Motor neuron (in vitro differentiated cells): ENCODE data around the gene MYRF. TPM values are rescaled to one million over a fixed set of nuclear protein-coding genes. Genes with fewer than 3 reads are reported as not detected.

Source experiments
- ATAC-seq, 8 experiments: fragments of 200-7000 bp; cut with Tn5 transposase; replicated peaks in 6 of 8; 2 replicates each; pipeline ENCODE4 v1.8.0; 2021; ENCODE audit warnings: mild to moderate bottlenecking in 8 of 8, moderate library complexity in 8 of 8
- H3K27ac ChIP-seq, 2 donors: fragments of 250-450 bp; sonication (Bioruptor Pico); 2 replicates each; pipeline ENCODE4 v1.9.0; 2021; ENCODE audit warnings: antibody characterized with exemption in 2 of 2, mild to moderate bottlenecking in 2 of 2, moderate library complexity in 1 of 2
- H3K4me1 ChIP-seq, 2 donors: fragments of 250-450 bp; sonication (Bioruptor Pico); replicated peaks in 1 of 2; 2 replicates each; pipeline ENCODE4 v1.6.1; 2021; ENCODE audit warnings: antibody characterized with exemption in 2 of 2, mild to moderate bottlenecking in 2 of 2, moderate library complexity in 1 of 2
- H3K4me3 ChIP-seq, 5 donors: fragments of 250-450 bp; sonication (Bioruptor Pico); 2 replicates each; pipeline ENCODE4 v1.9.0; 2021; ENCODE audit warnings: antibody characterized with exemption in 5 of 5, mild to moderate bottlenecking in 5 of 5, moderate library complexity in 4 of 5
- WGBS, 10 experiments: fragments of 450-650 bp; shearing (Covaris generic); methylation state at CpG; one replicate each; pipeline ENCODE4 v1.0.0; 2022; 5-methylcytosine and 5-hydroxymethylcytosine counted together
- in situ Hi-C, 9 experiments: fragments of 400-800 bp; cut with MboI; loops; one replicate each; pipeline ENCODE4 v1.15.0; 2021; ENCODE audit warnings: low sequenced_read_pairs in 9 of 9, low pct_unique_long_range_greater_than_20kb in 2 of 9; ENCODE audit not compliant: unreplicated experiment in 9 of 9
- total RNA-seq, 8 experiments: library from RNA; unstranded; fragments of 300-600 nt; gene quantifications; 2 replicates each; pipeline versions ENCODE4 v1.2.3 to v1.2.4, GENCODE V29; 2022

The MYRF gene
- total RNA-seq, 8 experiments from 2014 or later = 0.92 to 4.0 (median 2.3) TPM

DNA sequence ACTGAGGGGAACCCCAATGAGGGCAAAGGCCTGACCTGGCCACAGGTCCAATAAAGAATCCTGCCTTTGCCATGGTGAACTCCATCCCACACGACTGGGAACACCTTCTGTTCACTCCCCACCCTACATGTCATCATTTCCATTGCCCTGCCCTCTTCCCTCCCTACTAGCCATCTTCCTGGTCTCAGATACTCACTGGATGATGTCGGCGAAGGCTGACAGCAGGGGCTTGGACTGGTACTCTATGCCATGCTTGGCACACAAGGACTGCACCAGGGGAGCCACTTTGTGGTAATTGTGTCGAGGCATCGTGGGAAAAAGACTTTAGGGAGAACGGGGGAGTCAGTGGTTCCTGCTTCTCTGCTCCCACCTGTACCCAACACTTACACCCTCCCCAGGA, 50.2 kb downstream of the MYRF start:
- H3K4me3 ChIP-seq = no peak overlapping the region
- no peak overlapping the region for H3K27ac ChIP-seq
- H3K4me1 ChIP-seq = no peaks in the 10 kb centered on the region
- ATAC-seq = peak in 1 of 8 experiments; percentile 16
- in situ Hi-C loops = no loop called here
- WGBS, 10 experiments = 60 to 100% (median 100%) methylated on average over 1 to 2 of the region's 6 CpGs; no CpG with 5 or more reads in 4 of the 10 experiments

DNA sequence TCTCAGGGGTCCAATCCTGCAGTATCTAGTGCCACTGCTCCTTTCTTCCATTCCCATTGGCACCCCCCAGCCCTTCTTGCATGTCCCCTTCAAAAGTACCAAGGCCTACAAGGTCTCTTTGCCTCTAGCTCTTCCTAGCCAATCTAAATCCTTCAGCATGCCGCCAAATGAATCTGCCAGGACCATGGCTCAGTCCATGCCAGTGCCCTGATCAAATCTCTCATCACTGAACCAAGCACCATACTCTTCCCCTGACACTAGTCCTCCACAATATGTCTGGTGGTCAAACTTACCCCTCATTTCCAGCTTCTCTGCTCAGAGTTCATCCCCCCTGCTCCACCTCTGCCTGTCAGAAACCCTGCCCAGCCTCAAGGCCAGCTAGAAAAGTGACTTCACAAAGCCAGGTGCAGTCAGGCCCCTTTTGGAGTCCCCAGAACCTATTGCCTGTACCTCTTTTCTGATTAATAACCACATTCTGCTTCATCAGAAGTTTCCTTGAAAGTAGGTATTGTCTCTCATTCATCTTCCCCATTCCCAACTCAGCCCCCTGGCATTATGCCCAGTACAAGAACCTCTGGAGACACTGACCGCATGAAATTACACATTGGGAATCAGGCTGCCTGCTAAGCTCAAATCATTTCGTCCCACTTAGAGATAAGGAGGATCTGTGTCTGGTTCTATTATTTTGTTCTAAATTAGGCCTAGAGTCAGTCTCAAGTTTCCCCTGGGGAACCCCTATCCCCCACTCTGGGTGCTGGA, 51.6 kb downstream of the MYRF start:
- no peaks in the 10 kb centered on the region for H3K4me1 ChIP-seq
- no peak overlapping the region for H3K27ac ChIP-seq
- no peak for ATAC-seq
- WGBS, 10 experiments = 71 to 100% (median 96%) methylated on average over 1 to 3 of the region's 3 CpGs; no CpG with 5 or more reads in 2 of the 10 experiments
- in situ Hi-C loops = no loop called here
- H3K4me3 ChIP-seq = no peak overlapping the region

DNA sequence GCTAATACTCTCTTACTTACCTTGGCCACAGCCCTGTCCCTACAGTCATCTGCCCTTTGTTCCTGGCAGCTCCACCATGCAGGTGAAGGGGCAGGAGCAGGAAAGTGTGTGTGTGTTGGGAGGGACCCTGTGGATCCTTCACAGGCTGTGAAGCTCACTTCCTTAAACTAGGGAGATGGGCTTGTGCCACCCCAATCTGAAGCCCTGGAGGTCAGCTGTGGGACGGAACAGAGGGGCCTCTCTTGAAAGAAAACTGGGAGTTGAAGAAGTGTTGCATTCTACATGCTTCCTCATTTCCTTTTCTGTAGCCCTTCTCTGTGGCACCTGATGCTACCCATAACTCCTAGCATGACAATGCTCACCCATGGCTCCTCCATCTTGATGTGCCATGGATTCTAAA, 52.7 kb downstream of the MYRF start:
- WGBS, 10 experiments = 80 to 100% (median 92%) methylated on average over 1 of the region's 1 CpG; no CpG with 5 or more reads in 7 of the 10 experiments
- Histone ChIP-seq H3K4me1 (no peaks in the 10 kb centered on the region), H3K4me3 (no peak overlapping the region), H3K27ac (no peak overlapping the region)
- ATAC-seq = no peak
- in situ Hi-C loops = no loop called here

DNA sequence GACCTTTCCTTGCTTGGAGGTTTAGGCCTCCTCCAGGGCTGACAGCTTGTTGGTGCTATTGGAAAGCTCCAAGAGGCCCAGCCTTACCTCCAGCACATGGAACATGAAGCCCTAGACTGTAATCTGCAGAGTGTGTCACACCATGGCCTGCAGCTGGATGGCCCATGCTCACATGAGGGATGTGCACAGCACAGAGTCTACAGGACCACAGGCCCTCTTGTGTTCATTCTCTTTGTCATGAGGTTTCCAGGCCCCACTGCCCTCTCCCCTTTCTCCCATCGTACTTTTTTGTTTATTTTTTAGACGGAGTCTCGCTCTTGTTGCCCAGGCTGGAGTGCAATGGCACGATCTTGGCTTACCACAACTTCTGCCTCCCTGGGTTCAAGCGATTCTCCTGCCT, 54.3 kb downstream of the MYRF start:
- 94 to 100% methylated on average over 3 of the region's 5 CpGs; no CpG with 5 or more reads in 8 of the 10 experiments for WGBS, 10 experiments
- H3K27ac ChIP-seq = no peak overlapping the region
- no peak for ATAC-seq
- no peak overlapping the region for H3K4me3 ChIP-seq
- in situ Hi-C loops = no loop called here
- H3K4me1 ChIP-seq = no peaks in the 10 kb centered on the region

DNA sequence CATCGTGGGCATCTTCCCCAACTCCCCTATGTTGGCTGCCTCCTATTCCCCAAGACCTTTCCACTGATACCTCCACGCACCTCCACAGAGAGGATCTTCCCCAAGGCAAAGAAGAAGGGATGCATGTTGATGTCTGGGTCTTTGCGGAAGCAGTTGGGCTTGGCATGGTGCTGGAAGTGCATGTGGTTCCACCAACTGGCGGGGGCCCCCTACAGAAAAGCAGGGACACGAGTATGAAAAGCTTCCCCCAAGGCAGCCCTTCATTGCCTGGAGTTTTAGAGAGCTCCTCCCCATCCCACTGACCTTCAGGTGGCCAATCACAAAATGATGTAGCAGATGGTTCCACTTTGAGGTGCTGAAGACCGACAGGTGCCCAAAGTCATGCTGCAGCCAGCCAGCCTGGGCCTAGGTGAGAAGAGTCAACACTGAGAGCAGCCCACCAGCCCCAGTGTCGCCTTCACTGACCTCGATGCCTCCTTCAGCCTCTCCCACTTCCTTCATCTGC, 58.3 kb downstream of the MYRF start:
- Histone ChIP-seq H3K4me1 (peaks cover 3 to 8% of the 10 kb centered on the region in 2 donors), H3K27ac (no peak overlapping the region), H3K4me3 (no peak overlapping the region)
- in situ Hi-C loops = no loop called here
- ATAC-seq = no peak
- WGBS, 10 experiments = 60 to 100% (median 91%) methylated on average over 1 to 6 of the region's 8 CpGs; no CpG with 5 or more reads in 5 of the 10 experiments

- in situ Hi-C loops = no loop called here
- ATAC-seq = no peak
Observed at GRCh38 chr11:61811831-61812230, 59.4 kb downstream of the MYRF start.

DNA sequence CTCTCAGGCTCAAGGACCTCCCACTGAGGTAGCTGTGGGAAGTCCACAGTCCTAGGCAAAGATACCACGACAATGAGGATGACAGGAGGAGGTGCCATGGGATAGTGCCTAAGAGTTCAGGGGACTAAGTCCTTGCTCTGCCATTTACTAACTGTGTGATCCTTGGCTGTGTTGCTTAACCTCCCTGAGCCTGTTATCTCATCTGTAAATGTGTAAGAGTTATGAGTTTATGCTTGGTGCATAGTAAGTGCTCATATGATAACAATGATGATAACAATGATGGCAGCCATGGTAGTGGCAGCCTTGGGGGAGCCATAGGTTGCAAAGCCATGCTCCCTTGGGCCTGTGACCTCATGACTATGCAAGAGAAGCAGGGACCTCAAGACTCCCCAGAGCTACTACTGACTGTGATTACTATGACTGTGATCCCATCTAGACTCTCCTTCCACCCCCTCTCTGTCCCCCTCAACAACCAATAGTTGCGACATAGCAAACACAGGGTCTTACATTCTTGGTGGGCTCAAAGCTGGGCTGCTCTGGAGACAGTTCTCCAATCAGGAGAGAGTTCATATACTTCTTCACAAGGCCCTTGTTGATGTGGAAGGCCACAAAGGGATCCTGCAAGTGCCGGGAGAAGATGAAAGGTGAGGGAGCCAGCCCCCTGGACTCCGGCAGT, 60.4 kb downstream of the MYRF start:
- Histone ChIP-seq H3K4me3 (no peak overlapping the region), H3K27ac (no peak overlapping the region), H3K4me1 (peaks cover 9 to 13% of the 10 kb centered on the region in 2 donors)
- ATAC-seq = no peak
- 80 to 100% (median 94%) methylated on average over 1 to 3 of the region's 4 CpGs; no CpG with 5 or more reads in 5 of the 10 experiments for WGBS, 10 experiments
- in situ Hi-C loops = no loop called here

More at GRCh38 chr11:61811831-61812230, 59.4 kb downstream of the MYRF start:
- H3K27ac ChIP-seq = no peak overlapping the region
- peaks cover 3 to 8% of the 10 kb centered on the region in 2 donors for H3K4me1 ChIP-seq
- H3K4me3 ChIP-seq = no peak overlapping the region
- 75 to 100% (median 100%) methylated on average over 1 to 4 of the region's 5 CpGs for WGBS, 10 experiments

GRCh38 chr11:61814247-61814957, 62.0 kb downstream of the MYRF start:
- peak in 6 of 8 experiments; percentile 2 to 34 (median 10) for ATAC-seq
- peaks cover 11 to 14% of the 10 kb centered on the region in 2 donors for H3K4me1 ChIP-seq
- H3K27ac ChIP-seq = peak overlapping the region; percentile 91 to 94
- H3K4me3 ChIP-seq = peak overlapping the region; percentile 47 to 76 (median 69)
- WGBS, 10 experiments = 57 to 100% (median 74%) methylated on average over 1 to 14 of the region's 16 CpGs
- in situ Hi-C loops = no loop called here

- Histone ChIP-seq H3K4me1 (peaks cover 11 to 14% of the 10 kb centered on the region in 2 donors), H3K27ac (peak overlapping the region; percentile 92 to 94), H3K4me3 (peak overlapping the region; percentile 47 to 76 (median 69))
- peak; percentile 60 to 77 (median 74) for ATAC-seq
- 0 to 28% (median 4%) methylated on average over 1 to 12 of the region's 66 CpGs; no CpG with 5 or more reads in 2 of the 10 experiments for WGBS, 10 experiments
- in situ Hi-C loops = no loop called here
Observed at GRCh38 chr11:61814958-61815789, 62.7 kb downstream of the MYRF start.

DNA sequence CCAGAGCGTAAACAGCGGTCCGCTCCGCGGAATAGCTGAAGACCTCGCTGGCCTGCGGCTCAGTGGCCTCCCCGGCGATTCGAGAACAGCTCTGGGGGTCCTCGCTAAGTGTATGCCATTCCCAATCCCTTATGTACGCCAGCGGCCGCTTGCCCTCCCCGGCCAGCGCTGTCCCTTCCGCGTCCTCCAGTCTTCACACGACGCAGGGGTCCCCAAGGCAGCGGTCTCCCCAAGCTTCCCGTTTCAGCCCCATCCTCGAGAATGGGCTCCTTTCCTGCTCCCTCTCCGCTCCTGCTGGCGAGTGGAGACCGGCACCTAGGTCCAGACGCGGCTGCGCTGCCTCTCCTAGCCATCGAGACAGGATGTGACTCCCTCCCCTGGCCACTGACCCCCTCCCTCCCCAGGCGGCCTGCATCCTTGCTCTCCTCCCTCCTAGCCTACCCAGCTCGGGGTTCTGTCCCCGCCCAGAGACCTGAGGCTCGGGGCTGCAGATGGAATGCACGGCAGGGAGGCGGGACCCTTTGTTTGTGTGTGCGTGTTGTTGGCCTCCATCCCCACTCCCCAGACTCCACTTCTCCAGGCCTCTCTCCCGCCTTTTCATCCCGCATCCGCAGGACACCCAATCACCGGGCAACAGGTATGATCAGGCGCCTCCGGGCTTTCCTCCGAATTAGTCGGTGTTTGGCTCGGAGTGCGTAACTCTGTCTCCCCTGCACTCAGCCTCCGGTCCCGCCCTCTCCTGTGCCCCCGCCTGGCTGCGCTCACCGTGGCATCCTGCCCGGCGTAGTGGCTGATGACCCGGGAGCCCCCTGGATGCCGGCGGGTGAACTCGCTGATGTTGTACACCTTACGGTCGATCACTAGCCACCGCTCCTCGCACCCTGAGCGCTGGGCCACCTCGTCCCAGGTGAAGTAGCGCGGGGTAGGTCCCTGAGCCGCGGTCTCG, 63.6 kb downstream of the MYRF start:
- WGBS, 10 experiments = 0 to 1% (median 0%) methylated on average over 1 to 12 of the region's 69 CpGs; no CpG with 5 or more reads in 4 of the 10 experiments
- peak overlapping the region; percentile 92 to 94 for H3K27ac ChIP-seq
- H3K4me3 ChIP-seq = peak overlapping the region; percentile 47 to 76 (median 69)
- in situ Hi-C loops = no loop called here
- peaks cover 11 to 14% of the 10 kb centered on the region in 2 donors for H3K4me1 ChIP-seq
- ATAC-seq = peak; percentile 12 to 30 (median 14)

DNA sequence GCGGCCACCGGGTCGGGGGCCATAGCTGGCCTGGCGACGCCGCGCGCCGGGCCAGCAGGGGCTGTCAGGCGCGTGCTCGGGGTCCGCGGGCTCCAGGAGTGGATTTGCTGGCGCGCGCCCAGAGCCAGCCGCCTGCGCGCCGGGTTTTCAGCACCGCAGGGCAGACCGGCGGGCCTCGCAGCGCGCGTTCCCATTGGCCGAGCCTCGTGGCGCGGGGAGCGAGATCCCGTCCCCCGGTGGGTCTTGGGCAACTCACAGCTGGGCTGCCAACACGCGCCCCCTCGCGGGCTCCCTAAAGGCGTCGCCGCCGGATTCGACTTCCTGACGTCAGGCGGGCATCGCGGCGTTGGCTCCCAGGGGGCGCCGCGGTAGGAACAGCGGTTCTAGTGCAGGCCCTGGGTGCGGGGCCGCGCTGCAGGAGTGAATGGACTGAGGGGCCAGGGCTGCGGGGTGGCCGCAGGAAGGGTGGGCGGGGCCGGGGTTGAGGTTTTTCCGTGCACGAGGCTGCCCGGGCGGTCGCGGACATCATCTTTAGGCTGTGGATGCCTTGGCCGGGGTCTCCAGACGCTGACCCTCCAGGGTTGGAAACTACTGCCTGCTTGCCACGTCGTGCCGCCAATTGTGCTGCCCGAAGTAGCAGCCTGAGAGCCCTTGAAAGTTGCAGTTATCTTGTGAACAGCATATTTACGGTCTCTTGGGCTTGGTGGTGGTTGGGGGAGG, 64.5 kb downstream of the MYRF start, which contains the start of gene FADS1:
FADS1 (minus strand) TSS at position 268 of the 720 bp plus-strand sequence; CDS start at position 194, 74 bp downstream.
- WGBS, 10 experiments = 0 to 18% (median 0%) methylated on average over 1 to 13 of the region's 73 CpGs; no CpG with 5 or more reads in 4 of the 10 experiments
- in situ Hi-C loops = no loop called here

More for the DNA sequence above, 64.5 kb downstream of the MYRF start, which contains the start of gene FADS1:
- H3K4me1 ChIP-seq = peaks cover 11 to 14% of the 10 kb centered on the region in 2 donors
- H3K27ac ChIP-seq = peak within 1 kb of the TSS; percentile 92 to 94
- peak within 1 kb of the TSS; percentile 47 to 76 (median 69) for H3K4me3 ChIP-seq
- ATAC-seq = peak; percentile 25 to 78 (median 72)
